G401 (cell line): ENCODE data around the gene SMIM22. TPM values are rescaled to one million over a fixed set of nuclear protein-coding genes. Genes with fewer than 3 reads are reported as not detected.
A peak's percentile ranks its signal among the peaks of the same experiment; 100 is the strongest.

Experiments used
- DNase-seq: peaks from one replicate; pipeline ENCODE4 v3.0.0-alpha.2; 2015; ENCODE audit warnings: low spot score
- in situ Hi-C: cut with HindIII; loops from 2 replicates; pipeline ENCODE4 v1.10.0; 2016; ENCODE audit warnings: low sequenced_read_pairs, mixed read lengths
- total RNA-seq: library from RNA; depleted of rRNA; stranded (reverse); fragments of >200 nt; shearing (Covaris generic); gene quantifications from 2 replicates; pipeline ENCODE4 v1.2.3, GENCODE V29; 2014; rRNA removed

Gene SMIM22
- total RNA-seq = not detected in 2 replicates

DNA sequence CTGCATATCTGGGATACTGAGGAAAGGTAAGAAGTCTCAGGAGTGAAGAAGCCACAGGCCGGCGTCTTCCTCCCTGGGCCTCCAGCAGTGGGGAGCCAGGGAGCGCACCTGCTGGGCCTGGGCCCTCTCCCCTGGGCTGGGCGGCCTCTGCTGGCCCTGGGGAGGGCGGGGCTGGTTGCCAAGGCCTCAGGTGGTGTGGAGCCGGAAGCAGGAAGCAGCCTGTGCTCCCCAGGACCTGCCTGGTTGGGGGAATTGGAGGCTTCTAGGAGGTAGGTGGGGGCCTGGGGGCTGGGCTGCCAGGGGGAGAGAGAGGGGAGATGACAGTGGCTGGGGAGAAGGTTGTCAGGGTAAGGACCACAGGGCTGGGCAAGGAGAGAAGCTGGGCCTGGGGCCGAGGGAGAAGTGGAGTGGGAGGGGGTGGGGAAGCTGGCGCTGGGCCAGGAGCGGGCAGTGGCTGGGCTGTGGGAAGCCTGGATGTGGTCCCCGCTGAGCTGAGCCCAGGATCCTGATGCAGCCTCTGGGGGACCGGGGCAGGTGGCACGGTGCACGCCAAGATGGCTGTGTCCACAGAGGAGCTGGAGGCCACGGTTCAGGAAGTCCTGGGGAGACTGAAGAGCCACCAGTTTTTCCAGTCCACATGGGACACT is at the start of gene SMIM22:
Gene SMIM22 (plus strand): TSS at position 189 of the 647 bp plus-strand sequence. CDS start 366 bp downstream, at position 555.
- in situ Hi-C loops = no loop called here
- no peak for DNase-seq

DNA sequence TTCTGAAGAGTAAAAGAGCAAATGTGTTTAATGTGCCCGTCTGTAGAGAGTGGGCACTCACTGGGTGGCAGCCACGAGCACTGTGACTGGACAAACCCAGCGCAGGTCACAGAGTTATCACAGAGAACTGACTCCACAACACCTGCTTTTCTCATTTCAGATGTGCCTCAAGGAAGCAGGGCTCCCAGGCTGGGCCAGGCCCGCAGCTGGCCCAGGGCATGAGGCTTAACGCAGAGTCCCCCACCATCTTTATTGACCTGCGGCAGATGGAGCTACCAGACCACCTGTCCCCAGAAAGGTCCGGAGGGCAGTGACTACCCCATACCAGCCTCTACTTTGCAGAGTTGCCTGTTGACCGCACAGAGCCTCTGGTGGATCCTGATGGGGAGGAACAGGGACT is 49.0 kb upstream of the SMIM22 start:
- in situ Hi-C loops = no loop called here
- DNase-seq = no peak

DNA sequence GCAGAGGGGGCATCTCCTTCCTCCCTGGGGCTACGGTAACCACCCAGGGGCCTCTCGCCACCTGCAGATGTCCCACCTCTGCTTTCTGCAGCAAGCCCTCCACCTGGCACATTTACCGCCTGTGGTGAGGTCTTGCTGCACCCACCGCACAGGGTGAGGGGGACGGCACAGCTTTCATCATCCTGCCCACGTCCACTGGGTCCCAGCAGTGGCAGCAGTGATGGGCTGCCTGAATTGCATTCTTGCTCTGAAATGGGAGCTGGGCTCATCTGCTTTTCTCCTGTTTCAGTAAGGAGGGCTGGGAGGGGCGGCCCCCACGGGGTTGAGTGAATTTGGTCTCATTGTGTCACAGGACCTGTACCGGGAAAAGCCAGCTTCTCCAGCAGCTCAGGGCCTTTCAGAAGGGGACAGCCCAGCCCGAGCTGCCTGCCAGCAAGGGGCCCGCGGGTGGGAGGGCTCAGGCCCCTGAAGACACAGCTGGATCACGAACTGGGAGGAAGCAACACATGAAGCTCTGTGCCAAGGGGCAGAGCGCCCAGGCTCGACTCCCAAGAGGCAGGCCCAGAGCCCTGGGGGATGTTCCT is 48.1 kb upstream of the SMIM22 start:
- in situ Hi-C loops = no loop called here
- DNase-seq = no peak

DNA sequence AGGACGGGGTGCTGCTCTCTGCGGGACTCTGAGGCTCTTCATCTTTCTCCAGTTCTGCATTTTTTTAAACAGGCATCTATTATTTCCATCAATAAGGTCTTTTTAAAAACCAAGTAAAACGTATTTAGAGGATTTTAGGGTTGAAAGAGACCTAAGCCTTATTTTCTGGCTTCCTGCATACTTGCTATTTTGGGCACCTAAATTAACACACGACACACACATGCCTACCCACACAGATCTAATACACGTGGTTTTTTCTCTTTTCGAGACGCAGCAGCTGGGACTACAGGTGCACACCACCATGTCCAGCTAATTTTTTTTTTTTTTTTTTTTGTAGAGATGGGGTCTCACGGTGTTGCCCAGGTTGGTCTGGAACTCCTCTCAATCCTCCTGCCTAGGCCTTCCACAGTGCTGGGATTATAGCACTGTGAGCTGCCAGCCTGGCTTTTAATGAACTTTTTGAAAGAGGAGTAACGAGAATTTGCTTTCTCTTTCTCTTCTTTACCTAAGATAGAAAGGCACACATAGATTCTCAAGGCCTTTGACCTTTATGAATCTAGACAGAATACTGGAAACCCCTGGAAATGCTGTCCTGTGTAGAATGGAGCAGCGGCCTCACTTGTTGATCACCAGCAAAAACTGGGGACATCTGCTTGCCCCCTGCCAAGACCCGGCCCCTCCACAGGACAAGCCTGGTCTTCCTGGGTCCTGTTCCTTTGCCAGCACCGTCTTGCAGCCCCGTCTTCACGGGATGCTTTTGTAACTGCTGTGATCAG is 47.1 kb upstream of the SMIM22 start:
- no peak for DNase-seq
- in situ Hi-C loops = no loop called here

- no peak for DNase-seq
- in situ Hi-C loops = no loop called here
These were observed 46.3 kb upstream of the SMIM22 start for GRCh38 chr16:4748682-4749411.

DNA sequence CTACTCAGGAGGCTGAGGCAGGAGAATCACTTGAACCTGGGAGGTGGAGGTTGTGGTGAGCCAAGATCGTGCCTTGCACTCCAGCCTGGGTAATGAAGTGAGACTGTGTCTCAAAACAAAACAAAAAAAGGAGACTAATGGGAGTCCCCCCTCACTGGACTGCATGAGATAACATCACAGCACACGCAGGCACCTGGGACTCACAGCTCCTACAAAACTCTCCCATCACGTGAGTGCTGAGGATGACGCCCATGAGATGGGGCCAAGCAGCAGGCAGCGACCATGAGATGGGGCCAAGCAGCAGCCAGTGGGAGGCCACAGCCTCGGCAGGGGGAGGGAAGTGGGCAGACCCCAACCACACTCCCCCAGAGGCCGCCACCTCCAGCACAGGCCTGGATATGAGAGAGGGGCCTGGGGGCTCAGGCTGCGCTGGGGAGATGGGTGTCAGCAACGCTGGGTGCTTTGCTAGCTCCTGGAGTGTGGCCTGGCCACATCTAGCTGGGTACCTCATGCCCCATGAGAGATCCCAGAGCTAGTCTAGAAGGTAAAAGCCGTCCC is 45.4 kb upstream of the SMIM22 start:
- DNase-seq = no peak
- in situ Hi-C loops = no loop called here

DNA sequence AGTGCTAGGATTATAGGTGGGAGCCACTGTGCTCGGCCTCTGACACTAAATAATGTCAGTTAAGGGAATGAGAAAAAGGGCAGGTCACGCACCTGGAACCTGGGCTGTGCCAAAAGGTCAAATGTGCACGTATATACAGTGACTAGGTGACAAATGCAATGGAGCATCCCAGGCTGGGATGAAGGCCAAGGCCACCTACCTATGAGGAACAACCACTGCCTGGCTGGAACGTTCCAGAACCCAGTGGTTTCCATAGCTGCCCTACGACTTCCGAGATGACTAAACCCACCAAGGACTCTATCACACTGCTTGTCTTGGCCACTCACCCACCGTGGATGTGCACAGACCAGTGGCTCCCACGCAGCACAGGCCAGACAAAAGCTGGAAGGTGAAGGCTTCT is 44.3 kb upstream of the SMIM22 start:
- in situ Hi-C loops = no loop called here
- DNase-seq = no peak

DNA sequence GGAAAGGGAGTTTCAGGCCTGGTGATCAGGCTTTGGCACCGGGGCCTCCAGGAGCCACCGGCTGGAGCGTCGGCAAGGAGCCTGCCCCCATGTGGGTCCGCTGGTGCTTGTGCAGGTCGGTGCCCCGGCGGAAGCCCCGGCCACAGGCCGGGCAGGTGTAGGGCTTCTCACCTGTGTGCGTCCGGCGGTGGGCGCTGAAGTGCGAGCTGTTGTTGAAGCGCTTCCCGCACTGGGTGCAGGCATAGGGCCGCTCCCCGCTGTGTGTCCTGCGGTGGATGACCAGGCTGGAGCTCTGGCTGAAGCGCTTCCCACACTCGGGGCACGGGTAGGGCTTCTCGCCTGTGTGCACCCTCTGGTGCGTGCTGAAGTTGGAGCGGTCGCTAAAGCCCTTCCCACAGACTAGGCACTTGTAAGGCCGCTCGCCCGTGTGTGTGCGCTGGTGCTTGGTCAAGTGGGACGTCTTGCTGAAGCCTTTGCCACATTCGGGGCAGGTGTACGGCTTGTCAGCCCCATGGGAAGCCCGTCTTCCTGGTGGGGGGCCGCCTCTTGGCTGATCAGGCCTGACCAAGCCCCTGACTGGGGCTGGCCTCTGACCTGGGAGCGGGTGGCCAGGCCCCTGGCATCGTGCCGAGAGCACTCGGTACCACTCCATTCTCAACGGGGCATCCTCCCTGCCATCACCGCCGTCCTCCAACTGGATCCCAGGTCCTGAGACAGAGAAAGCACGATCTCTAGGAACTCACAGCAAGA is 42.6 kb upstream of the SMIM22 start:
- in situ Hi-C loops = no loop called here
- no peak for DNase-seq

DNA sequence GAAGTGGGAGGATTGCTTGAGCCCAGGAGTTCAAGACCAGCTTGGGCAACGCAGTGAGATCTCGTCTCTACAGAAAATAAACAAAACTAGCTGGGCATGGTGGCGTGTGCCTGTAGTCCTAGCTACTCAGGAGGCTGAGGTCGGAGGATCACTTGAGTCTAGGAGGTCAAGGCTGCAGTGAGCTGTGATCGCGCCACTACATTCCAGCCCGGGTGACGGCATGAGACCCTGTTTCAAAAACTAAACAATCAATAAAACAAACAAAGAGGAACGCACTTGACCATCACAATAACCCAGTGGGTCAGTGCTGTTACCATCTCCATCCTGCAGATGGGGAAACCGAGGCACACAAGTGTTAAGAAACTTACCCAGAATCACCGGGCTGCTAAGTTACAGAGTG is 41.9 kb upstream of the SMIM22 start:
- no peak for DNase-seq
- in situ Hi-C loops = no loop called here

- in situ Hi-C loops = no loop called here
- DNase-seq = no peak
These were observed 40.3 kb upstream of the SMIM22 start for GRCh38 chr16:4754865-4755264.

- in situ Hi-C loops = no loop called here
- DNase-seq = no peak
These were observed 39.5 kb upstream of the SMIM22 start for GRCh38 chr16:4755687-4756086.

- in situ Hi-C loops = no loop called here
- DNase-seq = no peak
These were observed 34.8 kb upstream of the SMIM22 start for GRCh38 chr16:4760221-4760910.

- in situ Hi-C loops = no loop called here
- DNase-seq = no peak
These were observed 33.0 kb upstream of the SMIM22 start for GRCh38 chr16:4762205-4762604.

GRCh38 chr16:4763791-4764190 is 31.4 kb upstream of the SMIM22 start:
- in situ Hi-C loops = no loop called here
- no peak for DNase-seq

GRCh38 chr16:4765511-4766474 is 29.4 kb upstream of the SMIM22 start:
- in situ Hi-C loops = no loop called here
- no peak for DNase-seq

GRCh38 chr16:4766875-4767628 is 28.1 kb upstream of the SMIM22 start, which contains the start of gene ZNF500:
TSS of gene ZNF500 (minus strand) at chr16:4767162. CDS start at chr16:4765978, 1,184 bp downstream.
- in situ Hi-C loops = no loop called here
- peak; percentile 97 for DNase-seq
